ENCODE results near the gene FIBP.

The FIBP gene

DNA sequence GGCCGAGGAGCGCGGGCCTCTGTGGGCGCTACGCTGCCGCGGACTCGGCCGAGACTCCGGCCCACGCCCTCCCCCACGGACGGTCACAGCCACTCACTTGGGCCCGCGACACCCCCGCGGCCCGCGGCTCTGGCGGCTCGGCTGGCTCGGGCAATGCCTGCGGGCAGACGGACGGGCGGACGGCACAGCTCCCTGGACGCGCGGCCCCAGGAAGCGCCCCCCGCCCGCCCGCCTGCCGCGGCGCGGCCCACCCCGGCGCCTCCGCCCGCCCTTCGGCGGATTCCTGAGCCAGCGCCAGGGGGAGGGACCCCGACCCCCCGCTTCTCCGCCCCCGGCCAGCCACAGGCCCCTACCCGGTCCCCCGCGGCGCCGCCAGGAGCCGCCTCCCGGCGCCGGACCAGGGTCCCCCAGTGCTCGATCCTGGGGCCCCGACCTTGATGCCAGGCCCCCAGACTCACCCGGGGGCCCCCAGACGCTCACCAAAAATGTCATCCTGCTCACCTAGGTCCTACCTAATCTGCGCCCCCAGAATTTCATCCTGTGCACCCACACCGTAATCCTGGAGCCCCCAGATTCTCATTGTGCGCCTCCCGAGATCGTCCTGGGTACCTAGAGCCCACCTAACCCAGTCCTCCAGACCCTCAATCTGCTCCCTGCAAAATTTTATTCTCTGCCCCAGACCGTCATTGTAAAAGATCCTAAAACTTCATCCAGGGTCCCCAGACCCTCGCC is 15.5 kb downstream of the FIBP start, which contains the start of gene EFEMP2:
TSS of gene EFEMP2 (minus strand) at position 215 of the 732 bp plus-strand sequence. CDS start 446 bp downstream, outside the sequence.
- peak within 1 kb of the TSS; percentile 81 for H3K4me3 ChIP-seq (ENCODE audit: low read length)
- peaks cover 26% of the 10 kb centered on the region for H3K4me1 ChIP-seq (ENCODE audit: control insufficient read depth, insufficient read depth, low read length)
- H3K9me3 ChIP-seq (replicated peaks; ENCODE audit: low read length): no peaks in the 10 kb centered on the region
- peak within 1 kb of the TSS; percentile 93 for H3K4me2 ChIP-seq (ENCODE audit: low read length)
- no peaks in the 10 kb centered on the region for H3K27me3 ChIP-seq (ENCODE audit: control insufficient read depth, insufficient read depth, low read length)
- peaks cover 35% of the 10 kb centered on the region for H3K36me3 ChIP-seq (ENCODE audit: insufficient read depth, low read length)
- peak within 1 kb of the TSS; percentile 92 for H3K9ac ChIP-seq (ENCODE audit: low read depth, low read length)

GRCh38 chr11:65871811-65872548 is 16.3 kb downstream of the FIBP start:
- Histone ChIP-seq H3K27me3 (ENCODE audit: control insufficient read depth, insufficient read depth, low read length) (no peaks in the 10 kb centered on the region), H3K36me3 (ENCODE audit: insufficient read depth, low read length) (peaks cover 43% of the 10 kb centered on the region), H3K4me1 (ENCODE audit: control insufficient read depth, insufficient read depth, low read length) (peaks cover 26% of the 10 kb centered on the region), H3K9ac (ENCODE audit: low read depth, low read length) (peak overlapping the region; percentile 92), H3K9me3 (replicated peaks; ENCODE audit: low read length) (no peaks in the 10 kb centered on the region), H3K4me2 (ENCODE audit: low read length) (peak overlapping the region; percentile 93), H3K4me3 (ENCODE audit: low read length) (peak overlapping the region; percentile 81)

- Histone ChIP-seq H3K9me3 (replicated peaks; ENCODE audit: low read length) (no peaks in the 10 kb centered on the region), H3K4me2 (ENCODE audit: low read length) (peak overlapping the region; percentile 93), H3K4me1 (ENCODE audit: control insufficient read depth, insufficient read depth, low read length) (peaks cover 26% of the 10 kb centered on the region), H3K27me3 (ENCODE audit: control insufficient read depth, insufficient read depth, low read length) (no peaks in the 10 kb centered on the region), H3K4me3 (ENCODE audit: low read length) (peak overlapping the region; percentile 81), H3K9ac (ENCODE audit: low read depth, low read length) (peak overlapping the region; percentile 92), H3K36me3 (ENCODE audit: insufficient read depth, low read length) (peaks cover 49% of the 10 kb centered on the region)
Observed at GRCh38 chr11:65870706-65871681, 17.3 kb downstream of the FIBP start.

DNA sequence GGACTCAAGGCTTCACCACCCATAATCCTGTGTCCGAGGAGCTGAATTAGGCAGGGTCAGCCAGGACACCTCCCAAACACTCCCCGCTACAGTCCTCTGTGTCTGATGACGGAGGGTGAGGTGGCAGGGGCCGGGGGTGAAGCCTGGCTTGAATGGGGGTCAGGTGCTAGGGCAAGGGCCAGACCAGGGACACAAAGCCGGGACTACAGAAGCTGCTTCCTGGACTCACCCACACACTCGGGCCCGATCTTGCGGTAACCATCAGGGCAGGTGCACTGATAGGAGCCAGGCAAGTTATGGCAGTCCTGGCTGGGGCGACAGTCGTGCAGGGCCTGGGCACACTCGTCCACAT is 18.0 kb downstream of the FIBP start:
- Histone ChIP-seq H3K36me3 (ENCODE audit: insufficient read depth, low read length) (peaks cover 56% of the 10 kb centered on the region), H3K9me3 (replicated peaks; ENCODE audit: low read length) (no peaks in the 10 kb centered on the region), H3K9ac (ENCODE audit: low read depth, low read length) (peak overlapping the region; percentile 92), H3K27me3 (ENCODE audit: control insufficient read depth, insufficient read depth, low read length) (no peaks in the 10 kb centered on the region), H3K4me3 (ENCODE audit: low read length) (no peak overlapping the region), H3K4me2 (ENCODE audit: low read length) (peak overlapping the region; percentile 93), H3K4me1 (ENCODE audit: control insufficient read depth, insufficient read depth, low read length) (peaks cover 26% of the 10 kb centered on the region)

- Histone ChIP-seq H3K4me1 (ENCODE audit: control insufficient read depth, insufficient read depth, low read length) (peaks cover 26% of the 10 kb centered on the region), H3K36me3 (ENCODE audit: insufficient read depth, low read length) (peaks cover 61% of the 10 kb centered on the region), H3K4me2 (ENCODE audit: low read length) (peak overlapping the region; percentile 93), H3K27me3 (ENCODE audit: control insufficient read depth, insufficient read depth, low read length) (no peaks in the 10 kb centered on the region), H3K9me3 (replicated peaks; ENCODE audit: low read length) (no peaks in the 10 kb centered on the region), H3K9ac (ENCODE audit: low read depth, low read length) (no peak overlapping the region), H3K4me3 (ENCODE audit: low read length) (no peak overlapping the region)
Observed at GRCh38 chr11:65869643-65870306, 18.5 kb downstream of the FIBP start.

GRCh38 chr11:65868907-65869306 is 19.4 kb downstream of the FIBP start:
- H3K4me3 ChIP-seq (ENCODE audit: low read length): no peak overlapping the region
- H3K9ac ChIP-seq (ENCODE audit: low read depth, low read length): no peak overlapping the region
- H3K36me3 ChIP-seq (ENCODE audit: insufficient read depth, low read length): peaks cover 70% of the 10 kb centered on the region
- H3K27me3 ChIP-seq (ENCODE audit: control insufficient read depth, insufficient read depth, low read length): no peaks in the 10 kb centered on the region
- no peaks in the 10 kb centered on the region for H3K9me3 ChIP-seq (replicated peaks; ENCODE audit: low read length)
- H3K4me2 ChIP-seq (ENCODE audit: low read length): no peak overlapping the region
- peaks cover 26% of the 10 kb centered on the region for H3K4me1 ChIP-seq (ENCODE audit: control insufficient read depth, insufficient read depth, low read length)

DNA sequence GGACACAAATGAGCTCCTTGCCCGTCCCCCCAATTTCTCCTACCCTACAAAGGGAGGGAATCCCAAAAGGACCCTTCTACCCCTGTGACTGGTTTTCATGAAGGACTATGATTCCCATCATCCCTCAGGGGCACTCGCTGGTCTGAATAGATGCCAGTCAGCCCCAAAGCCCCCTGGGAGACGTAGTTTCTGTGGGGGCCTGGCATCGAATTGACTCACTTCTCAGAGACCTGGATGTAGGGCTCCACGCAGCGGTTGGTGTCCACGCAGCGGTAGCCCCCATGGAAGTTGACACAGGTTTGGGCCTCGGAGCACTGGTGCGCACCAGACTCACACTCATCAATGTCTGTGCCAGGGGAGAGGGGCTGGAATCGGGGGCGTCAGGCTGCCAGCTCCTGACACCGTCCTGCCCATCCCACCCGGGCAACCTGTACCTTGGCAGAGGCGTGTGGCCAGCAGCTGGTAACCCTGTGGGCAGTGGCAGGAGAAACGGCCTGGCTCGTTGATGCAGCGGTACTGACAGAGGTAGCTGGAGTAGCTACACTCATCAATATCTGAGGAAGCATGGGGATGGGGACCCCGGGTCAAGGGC is 20.1 kb downstream of the FIBP start:
- Histone ChIP-seq H3K4me1 (ENCODE audit: control insufficient read depth, insufficient read depth, low read length) (peaks cover 23% of the 10 kb centered on the region), H3K36me3 (ENCODE audit: insufficient read depth, low read length) (peaks cover 77% of the 10 kb centered on the region), H3K4me2 (ENCODE audit: low read length) (no peak overlapping the region), H3K9ac (ENCODE audit: low read depth, low read length) (no peak overlapping the region), H3K27me3 (ENCODE audit: control insufficient read depth, insufficient read depth, low read length) (no peaks in the 10 kb centered on the region), H3K9me3 (replicated peaks; ENCODE audit: low read length) (no peaks in the 10 kb centered on the region), H3K4me3 (ENCODE audit: low read length) (no peak overlapping the region)

DNA sequence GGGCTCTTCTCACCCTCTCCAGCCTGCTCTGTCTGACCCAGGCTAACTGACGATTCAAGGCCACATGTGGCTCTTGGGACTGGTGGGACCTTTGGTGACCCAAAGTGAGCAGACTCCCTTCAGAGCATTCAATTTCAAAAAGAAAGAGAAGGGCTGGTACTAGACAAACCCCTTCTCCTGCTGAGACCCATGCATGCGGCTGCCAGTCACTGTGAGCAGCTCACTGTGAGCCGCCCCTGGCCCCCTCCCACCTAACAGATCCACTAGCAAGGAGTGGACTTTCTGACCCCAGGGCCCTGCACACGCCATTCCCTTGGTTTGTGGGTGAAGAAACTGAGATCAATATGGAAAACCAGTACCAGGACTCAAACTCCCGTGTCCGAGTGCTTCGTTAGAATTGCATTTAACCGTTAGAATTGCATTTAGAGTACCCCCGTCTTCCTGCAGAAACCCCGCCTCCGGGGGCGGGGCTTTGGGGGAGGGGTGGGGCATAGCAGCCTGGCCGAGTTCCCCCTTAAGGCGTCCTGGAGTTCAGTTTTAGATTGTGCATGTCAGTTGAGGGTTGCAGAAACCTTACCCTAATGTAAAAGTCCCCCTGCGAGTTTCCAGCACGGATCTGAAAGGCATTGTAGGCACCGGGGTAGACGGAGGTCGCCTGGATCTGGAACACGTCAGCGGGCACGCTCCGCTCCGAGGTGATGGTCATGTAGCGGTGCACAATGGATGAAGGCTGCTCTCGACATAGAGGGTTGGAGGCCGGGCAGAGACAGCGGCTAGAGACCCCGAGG is 20.8 kb downstream of the FIBP start:
- Histone ChIP-seq H3K4me2 (ENCODE audit: low read length) (no peak overlapping the region), H3K4me1 (ENCODE audit: control insufficient read depth, insufficient read depth, low read length) (peaks cover 30% of the 10 kb centered on the region), H3K4me3 (ENCODE audit: low read length) (no peak overlapping the region), H3K36me3 (ENCODE audit: insufficient read depth, low read length) (peaks cover 84% of the 10 kb centered on the region), H3K27me3 (ENCODE audit: control insufficient read depth, insufficient read depth, low read length) (no peaks in the 10 kb centered on the region), H3K9me3 (replicated peaks; ENCODE audit: low read length) (no peaks in the 10 kb centered on the region), H3K9ac (ENCODE audit: low read depth, low read length) (no peak overlapping the region)

- no peak overlapping the region for H3K9ac ChIP-seq (ENCODE audit: low read depth, low read length)
- H3K4me1 ChIP-seq (ENCODE audit: control insufficient read depth, insufficient read depth, low read length): peaks cover 33% of the 10 kb centered on the region
Observed at GRCh38 chr11:65866509-65867283, 21.6 kb downstream of the FIBP start.

More at GRCh38 chr11:65866509-65867283, 21.6 kb downstream of the FIBP start:
- Histone ChIP-seq H3K4me3 (ENCODE audit: low read length) (no peak overlapping the region), H3K27me3 (ENCODE audit: control insufficient read depth, insufficient read depth, low read length) (no peaks in the 10 kb centered on the region), H3K4me2 (ENCODE audit: low read length) (no peak overlapping the region), H3K9me3 (replicated peaks; ENCODE audit: low read length) (no peaks in the 10 kb centered on the region), H3K36me3 (ENCODE audit: insufficient read depth, low read length) (peaks cover 92% of the 10 kb centered on the region)
